ENCODE results near the gene COL26A1.
A peak's percentile ranks its signal among the peaks of the same experiment; 100 is the strongest.
"Not testable (repeated sequence)": the region's sequence is repeated elsewhere in the genome, so short reads cannot be mapped to it uniquely, and the experiment has no call there.

Gene COL26A1

GRCh38 chr7:101505510-101505909 lies 142.8 kb downstream of the COL26A1 start:
- not testable (repeated sequence) for DNase-seq

- no peak for DNase-seq
Measured at GRCh38 chr7:101506531-101506930, 143.9 kb downstream of the COL26A1 start.

- no peak for DNase-seq
Measured at GRCh38 chr7:101507327-101507726, 144.7 kb downstream of the COL26A1 start.

- DNase-seq = peak; percentile 33
Measured at GRCh38 chr7:101507791-101508252, 145.1 kb downstream of the COL26A1 start.

GRCh38 chr7:101510297-101510696 lies 147.6 kb downstream of the COL26A1 start:
- DNase-seq = no peak

GRCh38 chr7:101511965-101512364 lies 149.3 kb downstream of the COL26A1 start:
- DNase-seq = no peak

GRCh38 chr7:101516851-101517250 lies 154.2 kb downstream of the COL26A1 start:
- DNase-seq = no peak

- DNase-seq = no peak
Measured at GRCh38 chr7:101517304-101517703, 154.6 kb downstream of the COL26A1 start.

- no peak for DNase-seq
Measured at GRCh38 chr7:101518336-101518735, 155.7 kb downstream of the COL26A1 start.

GRCh38 chr7:101519324-101520023 lies 156.8 kb downstream of the COL26A1 start:
- DNase-seq = no peak

GRCh38 chr7:101521430-101521925 lies 158.8 kb downstream of the COL26A1 start:
- DNase-seq = no peak

GRCh38 chr7:101522021-101522420 lies 159.3 kb downstream of the COL26A1 start:
- DNase-seq = no peak

GRCh38 chr7:101527844-101528667 lies 165.4 kb downstream of the COL26A1 start:
- no peak for DNase-seq

GRCh38 chr7:101529560-101529959 lies 166.9 kb downstream of the COL26A1 start:
- DNase-seq = no peak

- DNase-seq = no peak
Measured at GRCh38 chr7:101531726-101532357, 169.2 kb downstream of the COL26A1 start.

- no peak for DNase-seq
Measured at GRCh38 chr7:101532400-101533102, 169.9 kb downstream of the COL26A1 start.

GRCh38 chr7:101533103-101533465 lies 170.4 kb downstream of the COL26A1 start:
- no peak for DNase-seq

- no peak for DNase-seq
Measured at GRCh38 chr7:101534015-101534803, 171.5 kb downstream of the COL26A1 start.

GRCh38 chr7:101534873-101535272 lies 172.2 kb downstream of the COL26A1 start:
- DNase-seq = no peak

GRCh38 chr7:101535351-101535751 lies 172.7 kb downstream of the COL26A1 start:
- no peak for DNase-seq

- DNase-seq = no peak
Measured at GRCh38 chr7:101536232-101536631, 173.6 kb downstream of the COL26A1 start.

GRCh38 chr7:101536668-101537067 lies 174.0 kb downstream of the COL26A1 start:
- DNase-seq = no peak

Measured in CD4-positive, alpha-beta T cell treated with Interleukin-17A for 4 hours (primary cell).